Prostate gland (tissue), 2 donors: ENCODE results near the gene NR5A2.

Source experiments
- POLR2A ChIP-seq: fragments of 450-650 bp; IDR thresholded peaks from one replicate; pipeline ENCODE4 v1.6.1; 2016; ENCODE audit warnings: antibody characterized with exemption, mild to moderate bottlenecking
- POLR2AphosphoS5 ChIP-seq: sonication (generic); formaldehyde crosslinking; IDR thresholded peaks from one replicate; pipeline ENCODE4 v1.6.1; 2017; ENCODE audit warnings: antibody characterized with exemption
- TF ChIP-seq, protein P1 (sequence below), 4 experiments: fragments of 200-600 bp in 2 of 4; fragments of 450-650 bp in 2 of 4; sonication (generic) in 2 of 4; IDR thresholded peaks; 1 replicate in 3 of 4; 2 replicates in 1 of 4; pipeline ENCODE4 v1.5.1; 2016 to 2019; ENCODE audit warnings: antibody characterized with exemption in 4 of 4, mild to moderate bottlenecking in 2 of 4, moderate library complexity in 2 of 4

DNA sequence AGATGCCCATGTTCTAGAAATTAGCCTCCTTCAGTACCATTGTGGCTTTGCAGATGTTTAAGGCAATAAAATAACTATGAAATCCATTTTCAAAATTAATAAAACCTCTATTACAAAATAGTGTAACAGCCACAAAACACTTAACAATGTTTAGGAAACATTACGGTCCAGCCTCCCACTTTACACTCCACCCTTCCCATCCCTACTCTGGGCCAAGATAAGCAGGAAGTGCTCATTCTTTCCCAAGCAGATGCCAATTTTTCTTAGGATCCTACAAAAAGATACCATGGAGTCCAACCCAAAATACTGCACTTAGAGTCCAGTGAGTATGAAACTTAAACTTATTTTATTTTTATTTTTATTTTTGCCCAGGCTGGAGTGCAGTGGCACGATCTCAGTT lies 150.8 kb downstream of the NR5A2 start:
- TF ChIP-seq POLR2A (no peak), POLR2AphosphoS5 (no peak)
- TF ChIP-seq, protein P1, sequence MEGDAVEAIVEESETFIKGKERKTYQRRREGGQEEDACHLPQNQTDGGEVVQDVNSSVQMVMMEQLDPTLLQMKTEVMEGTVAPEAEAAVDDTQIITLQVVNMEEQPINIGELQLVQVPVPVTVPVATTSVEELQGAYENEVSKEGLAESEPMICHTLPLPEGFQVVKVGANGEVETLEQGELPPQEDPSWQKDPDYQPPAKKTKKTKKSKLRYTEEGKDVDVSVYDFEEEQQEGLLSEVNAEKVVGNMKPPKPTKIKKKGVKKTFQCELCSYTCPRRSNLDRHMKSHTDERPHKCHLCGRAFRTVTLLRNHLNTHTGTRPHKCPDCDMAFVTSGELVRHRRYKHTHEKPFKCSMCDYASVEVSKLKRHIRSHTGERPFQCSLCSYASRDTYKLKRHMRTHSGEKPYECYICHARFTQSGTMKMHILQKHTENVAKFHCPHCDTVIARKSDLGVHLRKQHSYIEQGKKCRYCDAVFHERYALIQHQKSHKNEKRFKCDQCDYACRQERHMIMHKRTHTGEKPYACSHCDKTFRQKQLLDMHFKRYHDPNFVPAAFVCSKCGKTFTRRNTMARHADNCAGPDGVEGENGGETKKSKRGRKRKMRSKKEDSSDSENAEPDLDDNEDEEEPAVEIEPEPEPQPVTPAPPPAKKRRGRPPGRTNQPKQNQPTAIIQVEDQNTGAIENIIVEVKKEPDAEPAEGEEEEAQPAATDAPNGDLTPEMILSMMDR (IDR thresholded peaks at IDR 0.05), result no peak
